K562 (cell line): ENCODE measurements around the gene COQ10B. TPM values are rescaled to one million over a fixed set of nuclear protein-coding genes. Genes with fewer than 3 reads are reported as not detected.

Source experiments
- ATF1 ChIP-seq, 2 experiments: fragments of 450-650 bp in 1 of 2; IDR thresholded peaks; 2 replicates each; pipeline ENCODE4 v1.6.1; 2016; ENCODE audit warnings: missing compliant biosample characterization in 1 of 2, missing genetic modification characterization in 1 of 2
- CBX2 ChIP-seq: fragments of 200-600 bp; sonication (generic); IDR thresholded peaks from one replicate; pipeline ENCODE4 v1.6.1; 2012; ENCODE audit warnings: mild to moderate bottlenecking, low read length, inconsistent platforms; ENCODE audit not compliant: insufficient read depth, poor library complexity, severe bottlenecking
- CCAR2 ChIP-seq: fragments of 200-400 bp; formaldehyde crosslinking; IDR thresholded peaks from 2 replicates; pipeline ENCODE4 v1.6.1; 2017; ENCODE audit warnings: mild to moderate bottlenecking, low read depth, low read length
- ETV1 ChIP-seq: fragments of 450-650 bp; conservative IDR thresholded peaks from 2 replicates; pipeline ENCODE4 v1.6.1; 2016; ENCODE audit warnings: missing genetic modification characterization, control low read depth, low read depth, missing compliant biosample characterization
- FIP1L1 ChIP-seq: fragments of 200-400 bp; formaldehyde crosslinking; IDR thresholded peaks from 2 replicates; pipeline ENCODE4 v1.6.1; 2018; ENCODE audit warnings: mild to moderate bottlenecking, low read depth, low read length; ENCODE audit not compliant: poor library complexity, severe bottlenecking
- HEY1 ChIP-seq: fragments of 250-450 bp; sonication (Bioruptor Pico); IDR thresholded peaks from 2 replicates; pipeline ENCODE4 v1.5.0; 2020; ENCODE audit warnings: mild to moderate bottlenecking, moderate library complexity, borderline replicate concordance
- JUN ChIP-seq, 2 experiments: sonication (generic) in 1 of 2; formaldehyde crosslinking in 1 of 2; IDR thresholded peaks; 2 replicates each; pipeline versions ENCODE4 v1.6.1 to v1.8.0; 2012 to 2022; ENCODE audit warnings: borderline replicate concordance in 2 of 2, mild to moderate bottlenecking in 2 of 2, improper control_type of control experiment in 1 of 2, low read depth in 1 of 2, low read length in 1 of 2, missing genetic modification reagents in 1 of 2
- KLF6 ChIP-seq: fragments of 250-450 bp; sonication (Bioruptor Pico); IDR thresholded peaks from 2 replicates; pipeline ENCODE4 v1.4.0; 2020; ENCODE audit warnings: mild to moderate bottlenecking, moderate library complexity, borderline replicate concordance
- L3MBTL2 ChIP-seq: fragments of 450-650 bp; IDR thresholded peaks from 2 replicates; pipeline ENCODE4 v1.6.1; 2016; ENCODE audit warnings: mild to moderate bottlenecking, moderate library complexity
- LEF1 ChIP-seq: fragments of 450-650 bp; IDR thresholded peaks from 2 replicates; pipeline ENCODE4 v1.6.1; 2016; ENCODE audit warnings: mild to moderate bottlenecking
- NFE2 ChIP-seq: IDR thresholded peaks from 2 replicates; pipeline ENCODE4 v1.6.1; 2014; ENCODE audit warnings: antibody characterized with exemption, low read depth
- NFIC ChIP-seq: fragments of 450-650 bp; IDR thresholded peaks from 2 replicates; pipeline ENCODE4 v1.6.1; 2017; ENCODE audit warnings: mild to moderate bottlenecking, inconsistent platforms
- NR4A1 ChIP-seq, 2 experiments: fragments of 250-450 bp in 1 of 2; fragments of 450-650 bp in 1 of 2; sonication (Bioruptor Pico) in 1 of 2; IDR thresholded peaks; 2 replicates each; pipeline versions ENCODE4 v1.4.0 to v1.6.1; 2016 to 2020; ENCODE audit warnings: mild to moderate bottlenecking in 2 of 2, missing compliant biosample characterization in 1 of 2, missing genetic modification characterization in 1 of 2, moderate library complexity in 1 of 2
- POLR2A ChIP-seq: fragments of 450-650 bp; conservative IDR thresholded peaks from 2 replicates; pipeline ENCODE4 v1.6.1; 2016
- SRSF7 ChIP-seq: fragments of 200-400 bp; formaldehyde crosslinking; optimal IDR thresholded peaks from 2 replicates; pipeline ENCODE3; 2017; ENCODE audit warnings: mild to moderate bottlenecking, low read depth, low read length
- TRIM28 ChIP-seq: fragments of 450-650 bp; IDR thresholded peaks from 2 replicates; pipeline ENCODE4 v1.6.1; 2017
- ZFP1 ChIP-seq: fragments of 450-650 bp; formaldehyde crosslinking; IDR thresholded peaks from 2 replicates; pipeline ENCODE4 v1.4.0; 2020; ENCODE audit warnings: mild to moderate bottlenecking, mixed read lengths
- ZNF12 ChIP-seq: sonication (generic); formaldehyde crosslinking; IDR thresholded peaks from 2 replicates; pipeline ENCODE4 v1.4.0; 2020; ENCODE audit warnings: mild to moderate bottlenecking, missing genetic modification reagents
- ZNF212 ChIP-seq: fragments of 450-650 bp; formaldehyde crosslinking; IDR thresholded peaks from 2 replicates; pipeline ENCODE4 v1.4.0; 2020; ENCODE audit warnings: mild to moderate bottlenecking
- ZNF232 ChIP-seq: sonication (generic); formaldehyde crosslinking; IDR thresholded peaks from 2 replicates; pipeline ENCODE4 v1.8.0; 2022; ENCODE audit warnings: mild to moderate bottlenecking, missing genetic modification reagents
- ZNF384 ChIP-seq: IDR thresholded peaks from 2 replicates; pipeline ENCODE4 v1.6.1; 2012; ENCODE audit warnings: low read depth, low read length, improper control_type of control experiment
- polyA plus RNA-seq, 8 experiments: library from polyadenylated mRNA; depleted of rRNA in 4 of 8; stranded (reverse) in 5 of 8; unstranded in 3 of 8; fragments of >200 nt; fragmentation: Nextera tagmentation in 2 of 8; fragmentation: Illumina TruSeq in 1 of 8; extraction: Ambion mirVana in 2 of 8; extraction: Trizol in 1 of 8; gene quantifications; 2 replicates each; pipeline versions ENCODE4 v1.2.1 to v1.2.3, GENCODE V29; 2011 to 2014; ENCODE audit warnings: inconsistent platforms in 1 of 8, missing spikeins in 1 of 8
- total RNA-seq, 7 experiments: library from RNA; depleted of rRNA in 6 of 7; stranded (reverse); fragments of >200 nt in 6 of 7; fragmentation: Illumina TruSeq in 2 of 7; extraction: Trizol in 2 of 7; gene quantifications; 2 replicates each; pipeline versions ENCODE4 v1.2.1 to v1.2.3, GENCODE V29; 2011 to 2021; ENCODE audit warnings: low replicate concordance in 1 of 7
- TF ChIP-seq, protein P1 (sequence below): fragments of 450-650 bp; IDR thresholded peaks from 2 replicates; pipeline ENCODE4 v1.6.1; 2016
- TF ChIP-seq, protein P2 (sequence below): IDR thresholded peaks from 2 replicates; pipeline ENCODE4 v1.6.1; 2011; ENCODE audit warnings: borderline replicate concordance, low read depth, mild to moderate bottlenecking, moderate library complexity, low read length; ENCODE audit not compliant: insufficient read depth, poor library complexity, severe bottlenecking
- TF ChIP-seq, protein P3 (sequence below): sonication (generic); formaldehyde crosslinking; IDR thresholded peaks from 2 replicates; pipeline ENCODE4 v1.8.0; 2022; ENCODE audit warnings: mild to moderate bottlenecking, low read depth, missing genetic modification reagents

COQ10B gene
- total and polyA plus RNA-seq, 9 of the 15 experiments (the other 6 are each of a cell fraction or from before 2014, with no cell fraction given), result 3.1 to 13.1 (median 7.7) TPM

DNA sequence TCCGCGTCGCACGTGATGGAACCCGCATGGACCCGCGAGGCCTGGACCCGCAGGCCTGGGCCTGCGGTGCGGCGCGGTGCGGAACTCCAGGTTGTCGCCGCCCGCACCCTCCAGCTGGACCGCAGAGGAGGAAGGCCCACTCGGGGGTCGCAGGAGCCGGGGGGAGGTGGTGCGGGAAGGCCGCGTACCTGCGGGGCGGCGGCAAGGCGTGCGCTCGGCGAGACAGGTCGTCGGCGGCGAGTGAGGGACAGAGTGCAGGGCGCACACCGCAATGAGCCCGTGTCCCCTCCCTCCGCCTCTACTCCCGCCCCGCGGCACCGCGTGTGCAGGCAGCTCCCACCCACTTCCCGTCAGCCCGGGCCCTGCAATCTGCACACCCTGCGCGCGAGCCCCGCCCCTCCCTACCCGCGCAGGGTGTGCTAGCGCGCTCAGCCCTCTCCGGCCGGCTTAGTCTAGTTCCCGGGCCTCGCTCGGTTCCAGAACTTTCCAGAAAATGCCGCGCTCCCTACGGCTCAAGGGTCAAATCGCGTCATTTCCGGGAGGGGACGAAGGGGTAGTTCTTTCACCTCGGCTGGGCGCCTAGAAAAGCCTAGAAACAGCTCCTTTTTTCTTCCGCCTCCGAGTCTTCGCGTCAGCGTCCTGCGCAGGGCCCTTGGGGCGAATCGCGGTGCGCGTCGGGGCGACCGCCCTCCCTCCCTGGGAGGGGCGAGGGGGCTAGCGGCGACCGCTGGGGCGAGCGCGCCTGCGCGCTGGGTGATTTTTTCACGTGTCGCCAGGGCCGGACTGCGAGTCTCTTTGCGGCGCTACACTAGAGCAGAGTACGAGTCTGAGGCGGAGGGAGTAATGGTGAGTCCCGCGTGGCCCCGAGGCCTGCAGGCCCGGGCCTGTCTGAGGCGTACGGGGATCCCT, 46.5 kb downstream of the COQ10B start, which contains the start of the genes HSPD1 and HSPE1 (continued):
- TF ChIP-seq ZNF232 (CRISPR knock-in tag) (peak; percentile 20; the same call in 1 of the 2 replicates), TRIM28 (no peak), CCAR2 (no peak), NR4A1 (CRISPR knock-in tag; IDR thresholded peaks at IDR 0.05) (no peak), NR4A1 (tag; IDR thresholded peaks at IDR 0.05) (no peak), NFIC (peak; percentile 41; the same call in 1 of the 2 replicates), L3MBTL2 (peak; percentile 74), ETV1 (tag) (peak; percentile 88), HEY1 (CRISPR knock-in tag) (no peak), NFE2 (0 out of 2 replicates have a peak, but pooled peaks have one; percentile 4), FIP1L1 (peak; percentile 74), ZFP1 (CRISPR knock-in tag) (no peak), ATF1 (CRISPR knock-in tag; IDR thresholded peaks at IDR 0.05) (no peak), ATF1 (tag; IDR thresholded peaks at IDR 0.05) (peak; percentile 98), ZNF384 (no peak), ZNF212 (CRISPR knock-in tag) (no peak), POLR2A (peak; percentile 87), JUN (IDR thresholded peaks at IDR 0.05; ENCODE audit: borderline replicate concordance, low read depth, low read length) (0 out of 2 replicates have a peak, but pooled peaks have one; percentile 22), JUN (CRISPR knock-in tag; IDR thresholded peaks at IDR 0.05; ENCODE audit: borderline replicate concordance) (no peak), SRSF7 (no peak), CBX2 (no peak), LEF1 (peak; percentile 60; the same call in 1 of the 2 replicates), KLF6 (CRISPR knock-in tag) (peak; percentile 82; the same call in 1 of the 2 replicates), ZNF12 (no peak)
- TF ChIP-seq, protein P1, sequence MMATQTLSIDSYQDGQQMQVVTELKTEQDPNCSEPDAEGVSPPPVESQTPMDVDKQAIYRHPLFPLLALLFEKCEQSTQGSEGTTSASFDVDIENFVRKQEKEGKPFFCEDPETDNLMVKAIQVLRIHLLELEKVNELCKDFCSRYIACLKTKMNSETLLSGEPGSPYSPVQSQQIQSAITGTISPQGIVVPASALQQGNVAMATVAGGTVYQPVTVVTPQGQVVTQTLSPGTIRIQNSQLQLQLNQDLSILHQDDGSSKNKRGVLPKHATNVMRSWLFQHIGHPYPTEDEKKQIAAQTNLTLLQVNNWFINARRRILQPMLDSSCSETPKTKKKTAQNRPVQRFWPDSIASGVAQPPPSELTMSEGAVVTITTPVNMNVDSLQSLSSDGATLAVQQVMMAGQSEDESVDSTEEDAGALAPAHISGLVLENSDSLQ, result peak; percentile 43; the same call in 1 of the 2 replicates
- TF ChIP-seq, protein P2, sequence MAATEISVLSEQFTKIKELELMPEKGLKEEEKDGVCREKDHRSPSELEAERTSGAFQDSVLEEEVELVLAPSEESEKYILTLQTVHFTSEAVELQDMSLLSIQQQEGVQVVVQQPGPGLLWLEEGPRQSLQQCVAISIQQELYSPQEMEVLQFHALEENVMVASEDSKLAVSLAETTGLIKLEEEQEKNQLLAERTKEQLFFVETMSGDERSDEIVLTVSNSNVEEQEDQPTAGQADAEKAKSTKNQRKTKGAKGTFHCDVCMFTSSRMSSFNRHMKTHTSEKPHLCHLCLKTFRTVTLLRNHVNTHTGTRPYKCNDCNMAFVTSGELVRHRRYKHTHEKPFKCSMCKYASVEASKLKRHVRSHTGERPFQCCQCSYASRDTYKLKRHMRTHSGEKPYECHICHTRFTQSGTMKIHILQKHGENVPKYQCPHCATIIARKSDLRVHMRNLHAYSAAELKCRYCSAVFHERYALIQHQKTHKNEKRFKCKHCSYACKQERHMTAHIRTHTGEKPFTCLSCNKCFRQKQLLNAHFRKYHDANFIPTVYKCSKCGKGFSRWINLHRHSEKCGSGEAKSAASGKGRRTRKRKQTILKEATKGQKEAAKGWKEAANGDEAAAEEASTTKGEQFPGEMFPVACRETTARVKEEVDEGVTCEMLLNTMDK, result no peak
- TF ChIP-seq, protein P3, sequence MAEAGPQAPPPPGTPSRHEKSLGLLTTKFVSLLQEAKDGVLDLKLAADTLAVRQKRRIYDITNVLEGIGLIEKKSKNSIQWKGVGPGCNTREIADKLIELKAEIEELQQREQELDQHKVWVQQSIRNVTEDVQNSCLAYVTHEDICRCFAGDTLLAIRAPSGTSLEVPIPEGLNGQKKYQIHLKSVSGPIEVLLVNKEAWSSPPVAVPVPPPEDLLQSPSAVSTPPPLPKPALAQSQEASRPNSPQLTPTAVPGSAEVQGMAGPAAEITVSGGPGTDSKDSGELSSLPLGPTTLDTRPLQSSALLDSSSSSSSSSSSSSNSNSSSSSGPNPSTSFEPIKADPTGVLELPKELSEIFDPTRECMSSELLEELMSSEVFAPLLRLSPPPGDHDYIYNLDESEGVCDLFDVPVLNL (CRISPR knock-in tag), result peak; percentile 56; the same call in 1 of the 2 replicates
